GM12801 (cell line): ENCODE measurements around the gene KCNJ12.

ENCODE experiments used
- CTCF ChIP-seq: IDR thresholded peaks from one replicate; pipeline ENCODE4 v1.5.1; 2011; ENCODE audit warnings: control low read depth; ENCODE audit not compliant: insufficient read length; ENCODE audit errors: extremely low read depth

KCNJ12 gene

GRCh38 chr17:21359483-21359840, 16.7 kb upstream of the KCNJ12 start:
- no peak for TF ChIP-seq CTCF

- TF ChIP-seq CTCF: no peak
Measured at GRCh38 chr17:21360048-21360447, 16.1 kb upstream of the KCNJ12 start.

- no peak for TF ChIP-seq CTCF
Measured at GRCh38 chr17:21361020-21361809, 14.9 kb upstream of the KCNJ12 start.

- no peak for TF ChIP-seq CTCF
Measured at GRCh38 chr17:21362331-21362931, 13.7 kb upstream of the KCNJ12 start.

GRCh38 chr17:21363776-21364642, 12.1 kb upstream of the KCNJ12 start:
- TF ChIP-seq CTCF: no peak

- TF ChIP-seq CTCF: no peak
Measured at GRCh38 chr17:21365016-21365415, 11.1 kb upstream of the KCNJ12 start.

- no peak for TF ChIP-seq CTCF
Measured at GRCh38 chr17:21368545-21369246, 7.5 kb upstream of the KCNJ12 start.
